Skin of body (tissue), 2 donors: ENCODE measurements around the gene GSE1. TPM values are rescaled to one million over a fixed set of nuclear protein-coding genes. Genes with fewer than 3 reads are reported as not detected.

Experiments used
- DNase-seq: peaks from one replicate; lab custom pipeline; 2025; lab: John Stamatoyannopoulos, UW
- total RNA-seq: library from RNA; depleted of rRNA; stranded (reverse); fragments of >200 nt; gene quantifications from one replicate; pipeline ENCODE4 v1.2.3, GENCODE V29; 2014

Gene GSE1
- total RNA-seq, 1 donor from 2014 or later, result 57.6 TPM

DNA sequence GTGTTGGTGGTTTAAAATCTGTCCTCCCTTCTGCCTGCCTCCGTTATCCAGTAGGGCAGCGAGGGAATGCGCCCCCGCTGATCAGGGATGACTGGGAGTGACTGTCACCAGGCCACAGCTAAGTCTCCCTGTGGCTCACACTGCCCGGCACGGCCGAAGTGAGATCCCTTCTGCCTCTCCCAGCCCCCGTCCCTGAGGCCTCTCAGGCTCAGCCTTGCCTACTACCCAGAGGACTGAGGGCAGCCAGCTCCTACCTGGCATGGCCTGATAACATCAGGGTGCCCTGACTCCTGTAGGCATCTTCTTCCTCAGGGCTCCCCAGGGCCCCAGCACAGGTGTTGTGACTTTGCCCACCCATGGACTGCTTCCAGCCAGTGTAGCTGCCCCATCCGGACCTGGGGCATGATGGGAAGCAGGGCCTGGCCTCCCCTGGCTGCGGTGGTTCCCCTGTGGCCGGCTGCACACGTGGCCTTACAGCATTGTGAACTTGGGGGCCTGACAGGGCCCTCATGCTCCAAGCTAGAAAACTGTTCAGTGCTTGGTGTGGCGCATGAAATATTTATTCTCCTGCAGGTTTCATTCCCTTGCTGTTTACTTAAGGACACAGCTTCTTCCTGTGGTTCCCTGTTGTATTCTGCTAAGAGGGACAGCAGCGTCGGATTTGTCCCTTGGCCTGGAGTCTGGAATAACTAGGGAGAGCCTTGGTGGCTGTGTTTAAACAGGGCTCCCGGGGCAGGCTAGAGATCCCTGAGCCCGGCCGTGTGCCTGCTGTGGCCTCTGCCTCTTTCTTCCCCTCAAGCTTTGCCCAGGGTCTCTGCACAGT is 45.6 kb downstream of the GSE1 start:
- no peak for DNase-seq

DNA sequence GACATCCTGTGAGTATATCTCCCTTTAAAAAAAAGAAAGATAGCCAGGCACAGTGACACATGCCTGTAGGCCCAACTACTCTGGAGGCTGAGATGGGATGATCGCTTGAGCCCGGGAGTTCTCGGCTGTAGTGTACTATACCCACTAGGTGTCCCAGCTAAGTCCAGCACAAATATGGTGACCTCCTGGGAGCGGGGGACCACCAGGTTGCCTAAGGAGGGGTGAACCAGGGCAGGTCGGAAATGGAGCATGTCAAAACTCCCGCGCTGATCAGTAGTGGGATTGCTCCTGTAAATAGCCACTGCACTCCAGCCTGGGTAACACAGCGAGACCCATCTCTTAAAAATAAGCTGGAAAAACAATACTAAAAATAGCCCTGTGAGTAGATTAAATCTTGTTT is 46.2 kb downstream of the GSE1 start:
- DNase-seq, result no peak

DNA sequence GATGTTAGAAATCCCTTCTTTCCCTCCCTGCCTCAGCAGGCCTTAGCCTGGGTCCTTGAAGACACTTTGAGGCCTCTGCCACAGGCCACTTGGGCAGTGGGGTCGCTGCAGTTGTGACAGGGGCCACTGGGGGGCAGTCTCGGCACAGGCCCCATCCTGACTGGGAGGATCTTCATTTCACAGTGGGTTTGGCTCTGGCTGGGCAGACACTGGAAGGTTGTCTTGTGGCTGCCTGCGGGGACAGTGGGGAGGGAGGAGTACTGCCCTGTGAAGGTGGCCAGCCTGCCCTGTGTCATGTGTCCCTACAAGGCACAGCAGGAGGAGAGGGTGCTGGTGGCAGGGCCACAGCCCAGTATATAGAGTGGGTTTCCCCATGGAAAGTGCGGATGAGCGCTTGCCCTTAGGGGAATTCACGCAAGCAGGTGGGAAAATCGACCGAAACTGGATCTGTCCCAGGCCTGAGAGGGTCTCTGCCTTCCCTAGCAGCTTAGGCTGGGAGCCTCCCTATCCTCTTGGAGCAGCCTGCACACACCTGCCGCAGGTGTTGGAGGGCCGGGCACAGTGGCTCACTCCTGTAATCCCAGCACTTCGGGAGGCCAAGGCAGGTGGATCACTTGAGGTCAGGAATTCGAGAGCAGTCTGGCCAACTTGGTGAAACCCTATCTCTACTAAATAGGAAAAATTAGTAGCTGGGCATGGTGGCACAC is 46.8 kb downstream of the GSE1 start:
- no peak for DNase-seq

DNA sequence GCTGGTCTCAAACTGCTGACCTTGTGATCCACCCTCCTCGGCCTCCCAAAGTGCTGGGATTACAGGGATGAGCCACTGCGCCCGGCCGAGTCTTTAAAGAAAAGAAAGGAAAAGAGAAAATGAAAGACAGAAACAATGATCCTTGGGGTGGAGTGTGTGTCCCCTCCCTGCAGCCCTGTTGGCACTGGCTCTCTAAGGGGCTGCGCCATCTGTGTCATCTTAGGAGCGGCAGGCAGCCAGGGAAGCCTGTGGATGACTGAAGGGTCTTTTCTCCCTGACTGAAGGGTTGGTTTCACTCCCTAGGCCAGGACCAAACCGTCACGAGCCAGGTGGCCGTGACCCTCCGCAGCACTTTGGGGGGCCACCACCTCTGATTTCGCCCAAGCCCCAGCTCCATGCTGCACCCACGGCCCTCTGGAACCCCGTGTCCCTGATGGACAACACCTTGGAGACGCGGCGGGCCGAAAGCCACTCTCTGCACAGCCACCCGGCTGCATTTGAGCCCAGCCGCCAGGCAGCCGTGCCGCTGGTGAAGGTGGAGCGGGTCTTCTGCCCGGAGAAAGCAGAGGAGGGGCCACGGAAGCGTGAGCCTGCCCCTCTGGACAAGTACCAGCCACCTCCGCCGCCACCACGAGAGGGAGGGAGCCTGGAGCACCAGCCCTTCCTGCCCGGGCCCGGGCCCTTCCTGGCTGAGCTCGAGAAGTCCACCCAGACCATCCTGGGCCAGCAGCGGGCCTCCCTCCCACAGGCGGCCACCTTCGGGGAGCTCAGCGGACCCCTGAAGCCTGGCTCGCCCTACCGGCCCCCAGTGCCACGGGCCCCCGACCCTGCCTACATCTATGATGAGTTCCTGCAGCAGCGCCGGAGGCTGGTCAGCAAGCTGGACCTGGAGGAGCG is 48.0 kb downstream of the GSE1 start:
- no peak for DNase-seq

DNA sequence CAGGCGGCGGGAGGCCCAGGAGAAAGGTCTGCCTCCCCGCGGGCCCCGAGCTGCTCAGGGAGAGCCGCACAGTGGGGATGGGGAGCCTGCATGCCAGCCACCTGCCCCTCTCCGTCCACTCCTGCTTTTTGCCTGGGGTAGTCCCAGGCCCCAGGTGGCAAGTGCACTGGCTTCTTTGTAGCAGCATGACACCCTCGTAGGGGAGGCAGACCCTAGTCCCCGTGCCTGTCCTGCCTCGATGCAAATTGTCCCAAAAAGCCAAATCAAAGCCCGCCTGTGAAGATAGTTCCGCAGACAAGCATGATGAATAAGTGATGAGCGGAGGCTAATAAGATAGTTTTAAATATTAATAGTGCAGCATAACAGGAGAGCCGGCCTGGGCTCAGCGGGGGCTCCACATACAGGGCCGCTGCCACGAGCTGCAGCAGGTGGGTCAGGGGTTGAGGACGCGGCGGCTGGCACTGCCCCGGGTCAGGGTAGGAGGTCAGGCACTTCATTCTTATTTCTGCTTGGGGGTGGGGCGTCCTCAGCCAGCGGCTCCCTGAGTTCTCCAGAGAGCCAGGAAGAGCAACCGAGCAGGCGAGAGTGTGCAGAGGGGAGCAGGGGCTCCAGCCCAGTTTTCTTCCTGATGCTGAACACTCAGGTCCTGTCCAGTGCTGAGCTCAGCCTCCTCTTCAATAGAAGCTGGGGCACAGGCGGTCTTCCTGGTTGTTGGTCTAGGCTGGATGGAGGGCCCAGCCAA is 48.8 kb downstream of the GSE1 start:
- DNase-seq, result no peak

DNA sequence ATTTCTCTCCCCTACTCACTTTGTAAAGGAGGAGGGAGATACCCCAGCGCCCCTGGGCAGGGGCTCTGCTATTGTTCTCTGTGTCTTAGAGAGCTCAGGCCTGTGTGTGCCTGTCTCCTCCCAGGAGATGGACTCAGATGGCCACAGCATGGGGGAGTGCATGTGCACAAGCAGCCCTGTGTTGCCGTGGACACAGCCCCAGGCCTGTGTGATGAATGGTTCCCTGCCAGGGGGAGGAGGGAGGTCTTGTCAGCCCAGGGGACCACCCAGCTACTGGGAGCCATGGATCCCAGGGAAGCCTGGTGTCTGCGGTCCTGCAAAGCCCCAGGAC is 49.3 kb downstream of the GSE1 start:
- no peak for DNase-seq

DNA sequence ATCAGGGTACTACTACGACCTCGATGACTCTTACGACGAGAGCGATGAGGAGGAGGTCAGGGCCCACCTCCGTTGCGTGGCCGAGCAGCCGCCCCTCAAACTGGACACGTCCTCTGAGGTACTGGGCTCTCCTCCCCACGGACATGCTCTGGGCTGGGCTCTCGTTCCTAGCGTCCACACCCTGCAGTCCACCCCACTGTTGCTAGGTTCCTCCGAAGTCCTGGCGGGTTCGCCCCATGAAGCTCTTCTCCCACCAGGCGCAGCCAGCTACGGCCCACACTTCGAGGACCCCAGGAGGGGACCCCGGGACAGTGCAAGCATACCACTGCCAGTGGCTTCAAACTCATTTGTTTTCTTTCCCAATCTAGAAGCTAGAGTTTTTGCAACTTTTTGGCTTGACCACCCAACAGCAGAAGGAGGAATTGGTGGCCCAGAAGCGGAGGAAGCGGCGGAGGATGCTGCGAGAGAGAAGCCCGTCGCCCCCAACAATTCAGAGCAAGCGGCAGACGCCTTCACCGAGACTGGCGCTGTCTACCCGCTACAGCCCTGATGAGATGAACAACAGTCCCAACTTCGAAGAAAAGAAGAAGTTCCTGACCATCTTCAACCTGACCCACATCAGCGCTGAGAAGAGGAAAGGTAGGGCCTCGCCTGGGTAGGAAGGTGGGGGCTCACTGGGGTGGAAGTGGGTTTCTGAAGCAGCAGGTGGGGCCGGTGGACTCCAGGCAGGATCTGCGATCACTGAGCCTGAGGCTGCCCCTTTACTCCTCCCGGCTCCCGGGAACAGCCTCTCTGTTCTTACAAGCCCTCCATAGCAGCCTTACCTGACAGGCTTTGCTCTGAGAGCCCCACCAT is 50.1 kb downstream of the GSE1 start:
- DNase-seq, result no peak

DNA sequence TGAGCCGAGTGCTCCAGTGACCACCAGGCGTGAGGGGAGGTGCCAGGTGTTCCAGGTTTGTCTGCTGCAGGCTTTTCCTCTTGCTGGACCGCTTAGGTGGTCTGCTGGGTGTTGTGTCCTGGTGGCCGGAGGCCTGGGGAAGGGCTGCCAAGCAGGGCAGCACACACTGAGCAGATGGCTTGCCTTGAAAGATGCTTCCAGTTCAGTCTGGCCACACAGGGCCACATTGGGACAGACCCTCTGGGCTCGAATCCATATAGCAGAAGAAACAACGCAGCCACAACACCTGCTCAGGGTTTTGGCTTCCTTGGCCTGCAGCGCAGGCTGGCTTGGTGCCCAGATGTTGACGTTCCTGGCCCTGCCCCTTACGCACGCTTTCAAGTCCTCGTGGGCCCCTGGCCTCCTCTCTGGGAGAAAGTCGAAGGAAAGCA is 50.8 kb downstream of the GSE1 start:
- no peak for DNase-seq

DNA sequence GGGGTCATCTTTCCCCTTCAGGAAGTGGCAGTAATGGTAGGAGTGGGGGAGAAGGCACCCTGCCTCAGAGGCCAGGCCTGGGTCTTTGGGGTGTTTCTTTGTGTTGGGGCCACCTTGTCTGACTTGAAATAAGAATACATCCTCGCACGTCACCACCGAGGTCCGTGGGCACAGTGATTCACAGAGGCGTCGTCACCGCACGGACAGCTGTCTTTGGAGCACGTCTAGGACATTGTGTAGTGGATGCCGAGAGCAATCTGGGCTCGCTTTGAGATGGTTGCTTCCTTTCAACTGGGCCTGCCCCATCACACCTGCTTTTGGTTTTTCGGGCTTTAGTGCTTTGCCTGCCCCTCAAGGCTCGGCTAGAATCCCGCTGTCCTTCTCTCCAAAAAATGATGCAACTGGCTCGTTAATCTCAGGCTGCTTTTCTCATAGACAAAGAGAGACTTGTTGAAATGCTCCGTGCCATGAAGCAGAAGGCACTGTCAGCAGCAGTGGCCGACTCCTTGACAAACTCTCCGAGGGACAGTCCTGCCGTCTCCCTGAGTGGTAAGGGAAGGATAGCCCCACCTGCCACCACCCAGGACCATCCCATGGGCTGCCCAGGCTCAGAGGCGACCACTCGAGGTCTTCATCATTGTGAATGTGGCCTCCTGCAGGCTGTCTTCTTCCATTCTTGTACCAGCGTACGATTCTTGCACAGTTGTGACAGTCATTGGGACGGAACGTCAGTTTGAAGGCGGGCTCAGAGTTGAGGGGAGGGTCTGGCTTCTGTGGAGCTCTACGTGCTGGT is 51.7 kb downstream of the GSE1 start:
- no peak for DNase-seq

DNA sequence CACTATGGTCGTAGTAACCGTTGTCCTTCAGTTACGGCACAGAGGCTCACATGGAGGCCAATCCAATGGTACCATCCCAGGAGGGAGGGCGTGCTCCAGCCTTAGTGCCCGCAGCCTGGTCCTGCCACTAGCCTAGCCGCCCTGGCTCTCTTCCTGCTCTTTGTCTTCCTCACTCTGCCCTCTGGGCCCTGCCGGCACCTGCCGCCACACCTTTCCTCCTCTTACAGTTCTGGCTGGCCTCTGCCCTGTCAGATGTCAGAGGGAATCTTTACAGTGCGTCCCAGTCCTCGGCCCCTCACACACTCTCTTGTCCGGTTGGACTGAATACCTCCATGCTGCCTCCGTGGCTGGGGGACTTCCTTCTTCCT is 52.2 kb downstream of the GSE1 start:
- no peak for DNase-seq

DNA sequence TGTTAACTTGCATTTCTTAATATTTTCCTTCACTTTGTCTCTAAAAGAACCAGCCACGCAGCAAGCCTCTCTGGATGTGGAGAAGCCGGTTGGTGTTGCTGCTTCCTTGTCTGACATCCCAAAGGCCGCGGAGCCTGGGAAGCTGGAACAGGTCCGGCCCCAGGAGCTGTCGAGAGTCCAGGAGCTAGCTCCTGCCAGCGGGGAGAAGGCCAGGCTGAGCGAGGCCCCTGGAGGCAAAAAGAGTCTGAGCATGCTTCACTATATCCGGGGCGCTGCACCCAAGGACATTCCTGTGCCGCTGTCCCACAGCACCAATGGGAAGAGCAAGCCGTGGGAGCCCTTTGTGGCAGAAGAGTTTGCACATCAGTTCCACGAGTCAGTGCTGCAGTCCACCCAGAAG is 52.8 kb downstream of the GSE1 start:
- DNase-seq, result no peak

DNA sequence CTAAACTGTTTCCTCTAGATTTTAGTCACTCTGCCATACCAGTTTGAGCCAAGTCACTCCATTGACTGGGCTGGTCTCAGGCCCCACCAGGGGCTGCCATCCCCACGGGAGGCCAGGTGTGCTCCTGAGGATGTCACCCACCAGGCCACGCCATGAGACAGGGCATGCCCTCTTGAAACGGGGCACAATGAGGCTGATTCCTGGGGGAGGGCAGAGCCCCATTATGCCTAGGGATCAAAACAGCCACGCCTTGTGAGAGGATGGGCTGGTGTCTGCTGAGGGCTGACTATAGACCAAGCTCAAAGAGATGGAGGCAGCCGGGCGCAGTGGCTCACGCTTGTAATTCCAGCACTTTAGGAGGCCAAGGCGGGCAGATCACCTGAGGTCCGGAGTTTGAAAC is 54.1 kb downstream of the GSE1 start:
- no peak for DNase-seq

DNA sequence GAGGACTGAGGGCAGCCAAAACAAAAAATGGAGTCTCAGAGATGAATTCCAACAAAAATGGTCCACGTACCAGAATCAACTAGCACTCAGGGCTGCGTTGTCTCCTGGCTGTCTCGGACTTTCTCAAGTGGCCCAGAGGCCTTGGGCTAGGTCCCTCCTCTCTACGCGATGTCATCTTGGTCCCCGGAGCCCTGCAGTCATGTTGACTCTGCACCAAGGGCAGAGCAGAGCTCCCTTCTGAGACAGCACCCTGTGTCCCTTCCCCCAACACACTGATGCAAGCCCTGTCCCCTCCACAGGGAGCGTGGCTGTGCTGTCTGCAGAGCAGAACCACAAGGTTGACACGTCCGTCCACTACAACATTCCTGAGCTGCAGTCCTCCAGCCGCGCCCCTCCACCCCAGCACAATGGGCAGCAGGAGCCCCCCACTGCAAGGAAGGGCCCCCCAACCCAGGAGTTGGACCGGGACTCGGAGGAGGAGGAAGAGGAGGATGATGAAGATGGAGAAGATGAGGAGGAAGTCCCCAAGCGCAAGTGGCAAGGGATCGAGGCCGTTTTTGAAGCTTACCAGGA is 54.8 kb downstream of the GSE1 start:
- no peak for DNase-seq

DNA sequence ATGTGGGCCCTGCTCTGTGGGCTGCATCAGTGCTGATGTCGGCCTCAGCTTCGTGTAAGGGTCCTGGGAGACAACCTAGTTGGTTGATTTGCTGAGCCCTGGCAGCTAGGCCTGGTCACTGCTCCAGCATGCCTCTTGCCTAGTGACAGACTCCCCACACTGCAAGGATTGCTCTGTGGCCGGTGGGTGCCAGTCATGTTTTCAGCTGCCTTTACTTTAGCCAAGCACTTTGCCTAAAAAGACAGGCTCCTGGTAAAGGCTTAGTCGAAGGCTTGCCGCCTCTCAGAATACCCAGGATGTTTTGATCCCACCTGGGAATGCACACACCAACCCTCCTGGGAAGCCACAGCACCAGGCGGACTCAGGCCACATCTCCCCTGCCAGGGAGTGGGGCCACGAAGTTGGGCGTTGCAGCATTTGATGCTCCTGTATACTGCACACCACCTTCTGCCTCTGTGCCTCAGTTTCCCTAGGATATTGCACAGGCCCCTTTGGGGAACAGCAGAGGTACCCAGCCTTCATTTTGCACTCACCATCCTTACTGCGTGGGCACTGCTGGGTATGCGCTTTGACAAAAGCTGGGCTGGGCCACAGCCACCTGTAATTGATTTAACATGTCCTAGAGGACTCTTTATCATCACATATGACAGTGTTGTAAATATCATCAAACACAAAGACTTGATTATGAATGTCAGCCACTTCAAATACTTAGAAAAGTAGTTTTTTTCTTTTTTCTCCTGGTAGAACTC is 55.7 kb downstream of the GSE1 start:
- DNase-seq, result no peak

DNA sequence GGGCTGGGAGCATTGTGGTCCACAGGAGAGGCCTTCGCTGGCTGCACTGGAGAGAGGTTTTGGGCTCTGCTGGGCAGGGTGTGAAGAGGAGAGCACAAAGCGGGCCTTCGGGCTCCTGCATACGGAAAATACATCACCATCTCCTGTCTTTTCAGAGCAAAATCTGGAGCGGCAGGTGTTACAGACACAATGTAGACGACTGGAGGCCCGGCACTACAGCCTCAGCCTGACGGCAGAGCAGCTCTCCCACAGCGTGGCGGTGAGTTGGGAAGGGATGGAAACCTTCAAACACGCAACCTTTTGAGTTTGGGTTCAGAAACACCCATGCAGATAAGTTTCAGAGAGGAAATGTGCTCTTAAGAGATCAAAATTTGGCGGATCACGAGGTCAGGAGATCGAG is 57.7 kb downstream of the GSE1 start:
- DNase-seq, result no peak

DNA sequence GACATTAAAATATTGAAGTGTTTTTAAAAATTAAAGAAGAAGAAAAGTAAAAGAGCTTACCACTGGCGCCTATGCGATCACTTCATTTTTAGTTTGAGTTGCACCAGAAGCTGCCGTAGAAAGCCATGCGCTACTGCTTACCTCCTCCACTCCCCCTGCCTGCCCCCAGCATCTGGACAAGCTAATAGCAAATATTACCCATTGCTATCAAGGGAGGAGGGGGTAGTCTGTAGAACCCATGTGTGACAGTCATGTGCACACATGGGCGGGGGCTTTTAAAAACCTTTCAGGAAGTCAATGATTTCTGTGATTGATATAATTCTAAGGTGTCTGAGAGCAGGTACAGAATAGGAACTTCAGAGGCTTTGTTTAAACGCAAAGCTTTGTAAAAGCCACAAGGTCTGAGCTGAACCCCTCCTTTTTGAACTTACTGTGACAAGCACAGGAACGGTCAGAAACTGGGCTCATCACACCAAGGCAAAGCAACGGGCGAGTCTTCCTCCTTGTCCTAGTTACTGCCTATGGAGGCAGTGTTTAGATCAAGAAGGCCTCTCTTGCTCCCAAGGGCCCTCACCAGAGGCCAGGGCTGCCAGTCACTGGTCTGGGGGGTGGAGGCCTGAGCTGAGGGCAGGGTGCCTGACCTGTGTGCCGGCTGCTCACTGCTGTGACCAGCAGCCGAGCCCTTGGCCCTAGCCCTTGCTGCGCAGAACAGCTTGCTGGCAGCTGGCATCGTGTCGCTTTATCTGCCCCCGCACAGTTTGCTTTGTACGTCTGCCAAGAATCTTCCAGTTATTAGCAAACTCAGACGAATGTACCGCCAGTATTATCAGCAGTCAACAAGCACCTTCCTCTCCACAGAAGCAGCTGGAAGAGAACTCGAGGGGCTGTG is 60.7 kb downstream of the GSE1 start:
- DNase-seq, result no peak

DNA sequence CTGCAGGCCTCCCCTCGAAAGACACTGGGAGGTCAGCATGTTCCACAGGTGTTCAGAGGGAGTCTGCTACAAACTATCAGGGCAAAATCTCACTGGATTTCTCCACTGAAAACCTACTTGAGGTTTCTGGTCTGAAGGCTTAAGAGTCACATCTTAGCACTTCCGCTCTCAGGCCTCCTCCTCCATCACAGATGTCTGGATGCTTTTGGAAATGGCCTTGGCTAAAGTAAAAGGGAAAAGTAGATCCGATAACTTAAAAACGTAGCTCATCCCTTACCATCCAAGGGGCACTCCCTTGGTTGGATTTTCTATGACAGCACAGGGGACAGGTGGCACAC is 61.3 kb downstream of the GSE1 start:
- DNase-seq, result no peak

DNA sequence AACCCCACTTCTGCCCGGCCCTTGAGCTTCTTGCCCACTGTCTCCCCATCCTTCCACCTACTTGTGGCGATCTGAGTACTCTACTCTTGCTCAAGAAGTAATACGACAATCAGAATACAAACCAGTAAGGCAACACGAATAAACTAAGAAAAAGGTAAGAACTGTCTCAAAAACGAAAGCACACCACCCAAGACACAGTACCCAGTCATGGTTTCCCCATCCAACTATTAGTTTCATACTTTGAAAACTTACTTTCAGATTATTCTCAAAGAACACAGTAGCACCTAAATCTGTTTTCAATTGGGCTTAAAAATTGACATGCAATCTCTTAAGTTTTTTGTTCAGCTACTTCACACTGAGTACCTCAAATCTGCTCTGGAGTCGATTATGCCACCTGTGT is 61.7 kb downstream of the GSE1 start:
- no peak for DNase-seq
